ENCODE results near the gene TLNRD1.

The TLNRD1 gene

DNA sequence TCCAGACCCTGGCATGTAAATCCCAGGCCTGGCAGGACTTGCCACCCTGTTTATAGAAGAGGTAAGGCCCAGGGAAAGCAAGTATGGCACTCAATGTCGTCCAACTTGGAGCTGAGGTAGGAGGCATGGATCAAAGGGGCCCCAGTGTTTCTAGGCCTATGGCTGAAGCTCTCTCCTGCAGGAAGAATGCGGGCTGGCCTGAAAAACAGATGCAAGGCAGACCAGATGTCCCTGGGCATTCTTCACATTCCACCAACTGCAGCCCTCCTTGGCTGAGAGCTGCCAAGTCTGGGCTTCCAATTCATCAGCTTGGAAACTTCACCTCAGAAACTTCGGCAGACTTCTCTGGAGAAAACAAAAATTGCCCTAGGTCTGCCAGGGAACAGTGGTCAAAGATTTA, 33.3 kb upstream of the TLNRD1 start:
- Histone ChIP-seq H3K27ac (ENCODE audit: low read length) (peak overlapping the region; percentile 39), H3K36me3 (ENCODE audit: control insufficient read depth, low read depth, low read length) (no peaks in the 10 kb centered on the region), H3K27me3 (ENCODE audit: control insufficient read depth, insufficient read depth, low read length) (no peaks in the 10 kb centered on the region), H3K9ac (ENCODE audit: low read length) (no peak overlapping the region), H3K4me3 (ENCODE audit: low read length) (no peak overlapping the region), H3K9me3 (ENCODE audit: control insufficient read depth, low read depth, low read length) (no peaks in the 10 kb centered on the region), H3K4me1 (ENCODE audit: control insufficient read depth, low read depth, low read length) (peaks cover 26% of the 10 kb centered on the region)

- H3K9ac ChIP-seq (ENCODE audit: low read length), result peak overlapping the region; percentile 22
- H3K4me1 ChIP-seq (ENCODE audit: control insufficient read depth, low read depth, low read length), result peaks cover 26% of the 10 kb centered on the region
- peak overlapping the region; percentile 39 for H3K27ac ChIP-seq (ENCODE audit: low read length)
- no peaks in the 10 kb centered on the region for H3K9me3 ChIP-seq (ENCODE audit: control insufficient read depth, low read depth, low read length)
- no peaks in the 10 kb centered on the region for H3K27me3 ChIP-seq (ENCODE audit: control insufficient read depth, insufficient read depth, low read length)
- H3K36me3 ChIP-seq (ENCODE audit: control insufficient read depth, low read depth, low read length), result no peaks in the 10 kb centered on the region
- no peak overlapping the region for H3K4me3 ChIP-seq (ENCODE audit: low read length)
Measured at GRCh38 chr15:80967991-80968510, 32.7 kb upstream of the TLNRD1 start.

- no peak overlapping the region for H3K4me3 ChIP-seq (ENCODE audit: low read length)
- H3K9me3 ChIP-seq (ENCODE audit: control insufficient read depth, low read depth, low read length), result no peaks in the 10 kb centered on the region
- H3K36me3 ChIP-seq (ENCODE audit: control insufficient read depth, low read depth, low read length), result no peaks in the 10 kb centered on the region
- H3K9ac ChIP-seq (ENCODE audit: low read length), result no peak overlapping the region
- H3K27ac ChIP-seq (ENCODE audit: low read length), result no peak overlapping the region
- peaks cover 26% of the 10 kb centered on the region for H3K4me1 ChIP-seq (ENCODE audit: control insufficient read depth, low read depth, low read length)
- H3K27me3 ChIP-seq (ENCODE audit: control insufficient read depth, insufficient read depth, low read length), result no peaks in the 10 kb centered on the region
Measured at GRCh38 chr15:80969316-80969715, 31.4 kb upstream of the TLNRD1 start.

- Histone ChIP-seq H3K27me3 (ENCODE audit: control insufficient read depth, insufficient read depth, low read length) (no peaks in the 10 kb centered on the region), H3K9me3 (ENCODE audit: control insufficient read depth, low read depth, low read length) (no peaks in the 10 kb centered on the region), H3K27ac (ENCODE audit: low read length) (no peak overlapping the region), H3K36me3 (ENCODE audit: control insufficient read depth, low read depth, low read length) (no peaks in the 10 kb centered on the region), H3K9ac (ENCODE audit: low read length) (no peak overlapping the region), H3K4me3 (ENCODE audit: low read length) (no peak overlapping the region), H3K4me1 (ENCODE audit: control insufficient read depth, low read depth, low read length) (peaks cover 26% of the 10 kb centered on the region)
Measured at GRCh38 chr15:80970018-80970657, 30.6 kb upstream of the TLNRD1 start.

DNA sequence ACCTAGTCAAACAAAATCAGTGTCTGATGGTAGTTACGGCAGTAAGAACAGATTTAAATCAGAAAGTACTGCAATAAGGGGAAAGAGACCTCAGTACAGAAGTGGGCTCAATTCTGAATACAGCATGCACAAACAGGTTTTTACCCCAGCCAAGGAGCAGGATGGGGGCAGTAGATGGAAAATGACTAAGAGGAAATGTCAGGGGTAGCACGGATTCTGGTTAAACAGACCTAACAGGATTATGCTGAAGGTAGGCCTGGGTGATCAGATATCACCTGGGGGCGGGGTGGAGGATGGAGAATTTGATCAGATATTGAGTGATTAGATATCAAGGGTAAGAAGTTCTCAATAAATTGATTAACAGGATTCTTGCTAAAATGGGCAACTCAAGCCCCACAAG, 30.1 kb upstream of the TLNRD1 start:
- Histone ChIP-seq H3K4me1 (ENCODE audit: control insufficient read depth, low read depth, low read length) (peaks cover 26% of the 10 kb centered on the region), H3K27me3 (ENCODE audit: control insufficient read depth, insufficient read depth, low read length) (no peaks in the 10 kb centered on the region), H3K36me3 (ENCODE audit: control insufficient read depth, low read depth, low read length) (no peaks in the 10 kb centered on the region), H3K27ac (ENCODE audit: low read length) (no peak overlapping the region), H3K4me3 (ENCODE audit: low read length) (no peak overlapping the region), H3K9ac (ENCODE audit: low read length) (no peak overlapping the region), H3K9me3 (ENCODE audit: control insufficient read depth, low read depth, low read length) (no peaks in the 10 kb centered on the region)

GRCh38 chr15:80971143-80971542, 29.6 kb upstream of the TLNRD1 start:
- no peak overlapping the region for H3K27ac ChIP-seq (ENCODE audit: low read length)
- H3K4me3 ChIP-seq (ENCODE audit: low read length), result no peak overlapping the region
- H3K9me3 ChIP-seq (ENCODE audit: control insufficient read depth, low read depth, low read length), result no peaks in the 10 kb centered on the region
- H3K4me1 ChIP-seq (ENCODE audit: control insufficient read depth, low read depth, low read length), result peaks cover 26% of the 10 kb centered on the region
- H3K27me3 ChIP-seq (ENCODE audit: control insufficient read depth, insufficient read depth, low read length), result no peaks in the 10 kb centered on the region
- no peaks in the 10 kb centered on the region for H3K36me3 ChIP-seq (ENCODE audit: control insufficient read depth, low read depth, low read length)
- H3K9ac ChIP-seq (ENCODE audit: low read length), result no peak overlapping the region

DNA sequence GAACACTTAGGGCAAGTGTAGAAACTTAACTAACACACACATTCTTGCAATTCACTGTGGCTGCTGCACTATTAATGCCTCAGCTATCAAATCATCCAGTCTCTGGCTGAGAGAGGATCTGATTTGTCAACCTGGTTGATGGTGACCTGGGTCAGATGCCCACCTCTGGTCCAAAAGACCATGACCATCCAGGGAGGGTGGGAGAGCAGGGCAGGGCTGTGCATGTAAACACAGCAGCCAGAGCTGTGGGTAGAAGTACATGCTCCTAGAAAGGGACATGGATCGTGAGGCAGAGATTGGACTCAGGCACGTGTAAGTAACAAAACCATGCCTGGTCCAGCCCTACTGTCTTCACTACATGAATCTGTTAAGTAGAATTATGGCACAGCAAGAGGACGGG, 28.4 kb upstream of the TLNRD1 start:
- H3K4me3 ChIP-seq (ENCODE audit: low read length), result no peak overlapping the region
- H3K36me3 ChIP-seq (ENCODE audit: control insufficient read depth, low read depth, low read length), result no peaks in the 10 kb centered on the region
- H3K9me3 ChIP-seq (ENCODE audit: control insufficient read depth, low read depth, low read length), result no peaks in the 10 kb centered on the region

GRCh38 chr15:80974914-80975313, 25.8 kb upstream of the TLNRD1 start:
- Histone ChIP-seq H3K27me3 (ENCODE audit: control insufficient read depth, insufficient read depth, low read length) (no peaks in the 10 kb centered on the region), H3K9ac (ENCODE audit: low read length) (no peak overlapping the region), H3K9me3 (ENCODE audit: control insufficient read depth, low read depth, low read length) (no peaks in the 10 kb centered on the region), H3K4me1 (ENCODE audit: control insufficient read depth, low read depth, low read length) (peaks cover 6% of the 10 kb centered on the region), H3K4me3 (ENCODE audit: low read length) (no peak overlapping the region), H3K27ac (ENCODE audit: low read length) (no peak overlapping the region), H3K36me3 (ENCODE audit: control insufficient read depth, low read depth, low read length) (peaks cover 19% of the 10 kb centered on the region)

More for the DNA sequence above, 28.4 kb upstream of the TLNRD1 start:
- Histone ChIP-seq H3K27me3 (ENCODE audit: control insufficient read depth, insufficient read depth, low read length) (no peaks in the 10 kb centered on the region), H3K27ac (ENCODE audit: low read length) (no peak overlapping the region), H3K4me1 (ENCODE audit: control insufficient read depth, low read depth, low read length) (peaks cover 18% of the 10 kb centered on the region), H3K9ac (ENCODE audit: low read length) (no peak overlapping the region)

GRCh38 chr15:80976851-80977250, 23.9 kb upstream of the TLNRD1 start:
- no peaks in the 10 kb centered on the region for H3K4me1 ChIP-seq (ENCODE audit: control insufficient read depth, low read depth, low read length)
- H3K9me3 ChIP-seq (ENCODE audit: control insufficient read depth, low read depth, low read length), result no peaks in the 10 kb centered on the region
- H3K36me3 ChIP-seq (ENCODE audit: control insufficient read depth, low read depth, low read length), result peaks cover 27% of the 10 kb centered on the region
- H3K4me3 ChIP-seq (ENCODE audit: low read length), result no peak overlapping the region
- no peak overlapping the region for H3K27ac ChIP-seq (ENCODE audit: low read length)
- H3K27me3 ChIP-seq (ENCODE audit: control insufficient read depth, insufficient read depth, low read length), result no peaks in the 10 kb centered on the region
- H3K9ac ChIP-seq (ENCODE audit: low read length), result no peak overlapping the region

- Histone ChIP-seq H3K9me3 (ENCODE audit: control insufficient read depth, low read depth, low read length) (no peaks in the 10 kb centered on the region), H3K27ac (ENCODE audit: low read length) (no peak overlapping the region), H3K4me1 (ENCODE audit: control insufficient read depth, low read depth, low read length) (no peaks in the 10 kb centered on the region), H3K27me3 (ENCODE audit: control insufficient read depth, insufficient read depth, low read length) (no peaks in the 10 kb centered on the region), H3K9ac (ENCODE audit: low read length) (no peak overlapping the region), H3K36me3 (ENCODE audit: control insufficient read depth, low read depth, low read length) (peaks cover 27% of the 10 kb centered on the region), H3K4me3 (ENCODE audit: low read length) (no peak overlapping the region)
Measured at GRCh38 chr15:80977627-80978036, 23.1 kb upstream of the TLNRD1 start.

- Histone ChIP-seq H3K4me1 (ENCODE audit: control insufficient read depth, low read depth, low read length) (no peaks in the 10 kb centered on the region), H3K36me3 (ENCODE audit: control insufficient read depth, low read depth, low read length) (peaks cover 27% of the 10 kb centered on the region), H3K27ac (ENCODE audit: low read length) (no peak overlapping the region)
Measured at GRCh38 chr15:80978685-80979329, 21.9 kb upstream of the TLNRD1 start.

More at GRCh38 chr15:80978685-80979329, 21.9 kb upstream of the TLNRD1 start:
- H3K4me3 ChIP-seq (ENCODE audit: low read length), result no peak overlapping the region
- no peaks in the 10 kb centered on the region for H3K27me3 ChIP-seq (ENCODE audit: control insufficient read depth, insufficient read depth, low read length)
- H3K9ac ChIP-seq (ENCODE audit: low read length), result no peak overlapping the region
- no peaks in the 10 kb centered on the region for H3K9me3 ChIP-seq (ENCODE audit: control insufficient read depth, low read depth, low read length)
